K562 (cell line): Measurements from ENCODE around the gene NUP88. TPM values are rescaled to one million over a fixed set of nuclear protein-coding genes. Genes with fewer than 3 reads are reported as not detected.

Experiments used
- GATAD2B ChIP-seq: fragments of 450-650 bp; IDR thresholded peaks from 2 replicates; pipeline ENCODE4 v1.6.1; 2017; ENCODE audit warnings: mild to moderate bottlenecking, borderline replicate concordance
- LEF1 ChIP-seq: fragments of 450-650 bp; IDR thresholded peaks from 2 replicates; pipeline ENCODE4 v1.6.1; 2016; ENCODE audit warnings: mild to moderate bottlenecking
- MAZ ChIP-seq, 2 experiments: fragments of 450-650 bp in 1 of 2; sonication (generic) in 1 of 2; formaldehyde crosslinking; IDR thresholded peaks in 1 of 2; conservative IDR thresholded peaks in 1 of 2; 2 replicates each; pipeline versions ENCODE4 v1.4.0 to v1.5.0; 2020; ENCODE audit warnings: mild to moderate bottlenecking in 1 of 2, missing genetic modification reagents in 1 of 2
- NR2F6 ChIP-seq: fragments of 450-650 bp; formaldehyde crosslinking; IDR thresholded peaks from 2 replicates; pipeline ENCODE4 v1.4.0; 2020; ENCODE audit warnings: mild to moderate bottlenecking
- POLR2AphosphoS5 ChIP-seq: IDR thresholded peaks from 2 replicates; pipeline ENCODE4 v1.6.1; 2011; ENCODE audit warnings: mild to moderate bottlenecking, low read depth, low read length, moderate library complexity; ENCODE audit not compliant: control insufficient read depth, insufficient read depth
- ZBTB11 ChIP-seq, 3 experiments: fragments of 200-800 bp in 1 of 3; fragments of 250-450 bp in 1 of 3; fragments of 450-650 bp in 1 of 3; sonication (Bioruptor Pico) in 1 of 3; sonication (Bioruptor generic) in 1 of 3; formaldehyde crosslinking in 1 of 3; IDR thresholded peaks; 2 replicates each; pipeline versions ENCODE4 v1.6.1 to v1.8.0; 2016 to 2022; ENCODE audit warnings: mild to moderate bottlenecking in 2 of 3, missing genetic modification characterization in 2 of 3, missing compliant biosample characterization in 1 of 3, moderate library complexity in 1 of 3
- polyA plus RNA-seq, 8 experiments: library from polyadenylated mRNA; depleted of rRNA in 4 of 8; stranded (reverse) in 5 of 8; unstranded in 3 of 8; fragments of >200 nt; fragmentation: Nextera tagmentation in 2 of 8; fragmentation: Illumina TruSeq in 1 of 8; extraction: Ambion mirVana in 2 of 8; extraction: Trizol in 1 of 8; gene quantifications; 2 replicates each; pipeline versions ENCODE4 v1.2.1 to v1.2.3, GENCODE V29; 2011 to 2014; ENCODE audit warnings: inconsistent platforms in 1 of 8, missing spikeins in 1 of 8
- total RNA-seq, 7 experiments: library from RNA; depleted of rRNA in 6 of 7; stranded (reverse); fragments of >200 nt in 6 of 7; fragmentation: Illumina TruSeq in 2 of 7; extraction: Trizol in 2 of 7; gene quantifications; 2 replicates each; pipeline versions ENCODE4 v1.2.1 to v1.2.3, GENCODE V29; 2011 to 2021; ENCODE audit warnings: low replicate concordance in 1 of 7
- TF ChIP-seq, protein P1 (sequence below): IDR thresholded peaks from 2 replicates; pipeline ENCODE4 v1.6.1; 2011; ENCODE audit warnings: borderline replicate concordance, low read depth, mild to moderate bottlenecking, moderate library complexity, low read length; ENCODE audit not compliant: insufficient read depth, poor library complexity, severe bottlenecking
- TF ChIP-seq, protein P2 (sequence below): fragments of 450-650 bp; IDR thresholded peaks from one replicate; pipeline ENCODE4 v1.6.1; 2018; ENCODE audit warnings: mild to moderate bottlenecking, moderate library complexity; ENCODE audit not compliant: partially characterized antibody
- TF ChIP-seq, protein P3 (sequence below): fragments of 450-650 bp; IDR thresholded peaks from 2 replicates; pipeline ENCODE4 v1.6.1; 2018; ENCODE audit warnings: mild to moderate bottlenecking, low read depth; ENCODE audit not compliant: partially characterized antibody
- TF ChIP-seq, protein P4 (sequence below): fragments of 250-450 bp; sonication (Bioruptor Pico); IDR thresholded peaks from 2 replicates; pipeline ENCODE4 v1.4.0; 2020

The NUP88 gene
- total and polyA plus RNA-seq, 9 of the 15 experiments (the other 6 are each of a cell fraction or from before 2014, with no cell fraction given): 59.9 to 160 (median 119) TPM

- TF ChIP-seq, protein P1, sequence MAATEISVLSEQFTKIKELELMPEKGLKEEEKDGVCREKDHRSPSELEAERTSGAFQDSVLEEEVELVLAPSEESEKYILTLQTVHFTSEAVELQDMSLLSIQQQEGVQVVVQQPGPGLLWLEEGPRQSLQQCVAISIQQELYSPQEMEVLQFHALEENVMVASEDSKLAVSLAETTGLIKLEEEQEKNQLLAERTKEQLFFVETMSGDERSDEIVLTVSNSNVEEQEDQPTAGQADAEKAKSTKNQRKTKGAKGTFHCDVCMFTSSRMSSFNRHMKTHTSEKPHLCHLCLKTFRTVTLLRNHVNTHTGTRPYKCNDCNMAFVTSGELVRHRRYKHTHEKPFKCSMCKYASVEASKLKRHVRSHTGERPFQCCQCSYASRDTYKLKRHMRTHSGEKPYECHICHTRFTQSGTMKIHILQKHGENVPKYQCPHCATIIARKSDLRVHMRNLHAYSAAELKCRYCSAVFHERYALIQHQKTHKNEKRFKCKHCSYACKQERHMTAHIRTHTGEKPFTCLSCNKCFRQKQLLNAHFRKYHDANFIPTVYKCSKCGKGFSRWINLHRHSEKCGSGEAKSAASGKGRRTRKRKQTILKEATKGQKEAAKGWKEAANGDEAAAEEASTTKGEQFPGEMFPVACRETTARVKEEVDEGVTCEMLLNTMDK: peak; percentile 88
- TF ChIP-seq LEF1 (no peak), POLR2AphosphoS5 (0 out of 2 replicates have a peak, but pooled peaks have one; percentile 27), MAZ (CRISPR knock-in tag; conservative IDR thresholded peaks at IDR 0.05 in 1 of 2, IDR thresholded peaks at IDR 0.05 in 1 of 2) (peak; percentile 67 to 85), ZBTB11 (CRISPR knock-in tag; IDR thresholded peaks at IDR 0.05) (peak in 1 of 3 experiments; percentile 77; a peak in 3 of 6 replicates), NR2F6 (CRISPR knock-in tag) (no peak), GATAD2B (no peak)
- TF ChIP-seq, protein P2, sequence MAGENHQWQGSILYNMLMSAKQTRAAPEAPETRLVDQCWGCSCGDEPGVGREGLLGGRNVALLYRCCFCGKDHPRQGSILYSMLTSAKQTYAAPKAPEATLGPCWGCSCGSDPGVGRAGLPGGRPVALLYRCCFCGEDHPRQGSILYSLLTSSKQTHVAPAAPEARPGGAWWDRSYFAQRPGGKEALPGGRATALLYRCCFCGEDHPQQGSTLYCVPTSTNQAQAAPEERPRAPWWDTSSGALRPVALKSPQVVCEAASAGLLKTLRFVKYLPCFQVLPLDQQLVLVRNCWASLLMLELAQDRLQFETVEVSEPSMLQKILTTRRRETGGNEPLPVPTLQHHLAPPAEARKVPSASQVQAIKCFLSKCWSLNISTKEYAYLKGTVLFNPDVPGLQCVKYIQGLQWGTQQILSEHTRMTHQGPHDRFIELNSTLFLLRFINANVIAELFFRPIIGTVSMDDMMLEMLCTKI: no peak
- TF ChIP-seq, protein P3, sequence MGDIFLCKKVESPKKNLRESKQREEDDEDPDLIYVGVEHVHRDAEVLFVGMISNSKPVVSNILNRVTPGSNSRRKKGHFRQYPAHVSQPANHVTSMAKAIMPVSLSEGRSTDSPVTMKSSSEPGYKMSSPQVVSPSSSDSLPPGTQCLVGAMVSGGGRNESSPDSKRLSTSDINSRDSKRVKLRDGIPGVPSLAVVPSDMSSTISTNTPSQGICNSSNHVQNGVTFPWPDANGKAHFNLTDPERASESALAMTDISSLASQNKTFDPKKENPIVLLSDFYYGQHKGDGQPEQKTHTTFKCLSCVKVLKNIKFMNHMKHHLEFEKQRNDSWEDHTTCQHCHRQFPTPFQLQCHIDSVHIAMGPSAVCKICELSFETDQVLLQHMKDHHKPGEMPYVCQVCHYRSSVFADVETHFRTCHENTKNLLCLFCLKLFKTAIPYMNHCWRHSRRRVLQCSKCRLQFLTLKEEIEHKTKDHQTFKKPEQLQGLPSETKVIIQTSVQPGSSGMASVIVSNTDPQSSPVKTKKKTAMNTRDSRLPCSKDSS: no peak
- TF ChIP-seq, protein P4, sequence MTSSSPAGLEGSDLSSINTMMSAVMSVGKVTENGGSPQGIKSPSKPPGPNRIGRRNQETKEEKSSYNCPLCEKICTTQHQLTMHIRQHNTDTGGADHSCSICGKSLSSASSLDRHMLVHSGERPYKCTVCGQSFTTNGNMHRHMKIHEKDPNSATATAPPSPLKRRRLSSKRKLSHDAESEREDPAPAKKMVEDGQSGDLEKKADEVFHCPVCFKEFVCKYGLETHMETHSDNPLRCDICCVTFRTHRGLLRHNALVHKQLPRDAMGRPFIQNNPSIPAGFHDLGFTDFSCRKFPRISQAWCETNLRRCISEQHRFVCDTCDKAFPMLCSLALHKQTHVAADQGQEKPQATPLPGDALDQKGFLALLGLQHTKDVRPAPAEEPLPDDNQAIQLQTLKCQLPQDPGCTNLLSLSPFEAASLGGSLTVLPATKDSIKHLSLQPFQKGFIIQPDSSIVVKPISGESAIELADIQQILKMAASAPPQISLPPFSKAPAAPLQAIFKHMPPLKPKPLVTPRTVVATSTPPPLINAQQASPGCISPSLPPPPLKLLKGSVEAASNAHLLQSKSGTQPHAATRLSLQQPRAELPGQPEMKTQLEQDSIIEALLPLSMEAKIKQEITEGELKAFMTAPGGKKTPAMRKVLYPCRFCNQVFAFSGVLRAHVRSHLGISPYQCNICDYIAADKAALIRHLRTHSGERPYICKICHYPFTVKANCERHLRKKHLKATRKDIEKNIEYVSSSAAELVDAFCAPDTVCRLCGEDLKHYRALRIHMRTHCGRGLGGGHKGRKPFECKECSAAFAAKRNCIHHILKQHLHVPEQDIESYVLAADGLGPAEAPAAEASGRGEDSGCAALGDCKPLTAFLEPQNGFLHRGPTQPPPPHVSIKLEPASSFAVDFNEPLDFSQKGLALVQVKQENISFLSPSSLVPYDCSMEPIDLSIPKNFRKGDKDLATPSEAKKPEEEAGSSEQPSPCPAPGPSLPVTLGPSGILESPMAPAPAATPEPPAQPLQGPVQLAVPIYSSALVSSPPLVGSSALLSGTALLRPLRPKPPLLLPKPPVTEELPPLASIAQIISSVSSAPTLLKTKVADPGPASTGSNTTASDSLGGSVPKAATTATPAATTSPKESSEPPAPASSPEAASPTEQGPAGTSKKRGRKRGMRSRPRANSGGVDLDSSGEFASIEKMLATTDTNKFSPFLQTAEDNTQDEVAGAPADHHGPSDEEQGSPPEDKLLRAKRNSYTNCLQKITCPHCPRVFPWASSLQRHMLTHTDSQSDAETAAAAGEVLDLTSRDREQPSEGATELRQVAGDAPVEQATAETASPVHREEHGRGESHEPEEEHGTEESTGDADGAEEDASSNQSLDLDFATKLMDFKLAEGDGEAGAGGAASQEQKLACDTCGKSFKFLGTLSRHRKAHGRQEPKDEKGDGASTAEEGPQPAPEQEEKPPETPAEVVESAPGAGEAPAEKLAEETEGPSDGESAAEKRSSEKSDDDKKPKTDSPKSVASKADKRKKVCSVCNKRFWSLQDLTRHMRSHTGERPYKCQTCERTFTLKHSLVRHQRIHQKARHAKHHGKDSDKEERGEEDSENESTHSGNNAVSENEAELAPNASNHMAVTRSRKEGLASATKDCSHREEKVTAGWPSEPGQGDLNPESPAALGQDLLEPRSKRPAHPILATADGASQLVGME (CRISPR knock-in tag): no peak
Measured at GRCh38 chr17:5438716-5439445, 19.4 kb upstream of the NUP88 start, which contains the start of gene C1QBP (continued).
